ENCODE measurements around the gene MST1R.
A peak's percentile ranks its signal among the peaks of the same experiment; 100 is the strongest.
"Not testable (repeated sequence)": the region's sequence is repeated elsewhere in the genome, so short reads cannot be mapped to it uniquely, and the experiment has no call there.

MST1R gene

DNA sequence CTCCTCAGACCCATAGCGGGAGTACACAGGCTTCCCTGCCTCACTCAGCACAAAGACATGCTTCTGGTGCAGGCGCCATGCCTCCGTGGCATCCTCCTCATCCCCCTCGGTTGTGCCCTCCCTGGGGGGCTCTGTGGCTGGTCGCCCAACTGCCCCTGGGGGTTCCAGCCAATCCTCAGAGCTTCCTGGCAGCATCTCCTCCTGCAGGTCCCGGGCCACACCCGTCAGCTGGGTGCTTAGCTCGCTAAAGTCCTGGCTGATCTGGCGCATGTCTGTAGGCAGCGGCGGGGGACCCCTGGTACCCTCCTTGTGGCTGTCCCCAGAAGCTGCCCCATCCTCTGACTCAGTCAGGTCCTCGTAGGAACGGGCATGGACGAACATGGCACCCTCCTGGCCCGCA is 7.9 kb upstream of the MST1R start:
- DNase-seq (ENCODE audit: low read depth in 2 of 2): no peak

DNA sequence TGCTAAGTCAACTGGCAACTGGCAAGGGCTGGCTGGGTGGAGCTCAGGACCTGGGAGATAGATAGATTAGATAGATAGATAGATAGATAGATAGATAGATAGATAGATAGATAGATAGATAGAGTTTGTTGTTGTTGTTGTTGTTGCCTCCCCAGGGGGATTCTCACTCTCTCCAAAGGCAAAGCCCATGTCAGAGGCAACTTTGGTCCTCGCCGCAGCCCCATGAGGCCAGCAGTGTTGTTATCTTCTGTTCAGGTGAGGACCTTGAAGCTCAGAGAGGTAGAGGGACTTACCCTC is 7.4 kb upstream of the MST1R start:
- DNase-seq (ENCODE audit: low read depth in 2 of 2): no peak

DNA sequence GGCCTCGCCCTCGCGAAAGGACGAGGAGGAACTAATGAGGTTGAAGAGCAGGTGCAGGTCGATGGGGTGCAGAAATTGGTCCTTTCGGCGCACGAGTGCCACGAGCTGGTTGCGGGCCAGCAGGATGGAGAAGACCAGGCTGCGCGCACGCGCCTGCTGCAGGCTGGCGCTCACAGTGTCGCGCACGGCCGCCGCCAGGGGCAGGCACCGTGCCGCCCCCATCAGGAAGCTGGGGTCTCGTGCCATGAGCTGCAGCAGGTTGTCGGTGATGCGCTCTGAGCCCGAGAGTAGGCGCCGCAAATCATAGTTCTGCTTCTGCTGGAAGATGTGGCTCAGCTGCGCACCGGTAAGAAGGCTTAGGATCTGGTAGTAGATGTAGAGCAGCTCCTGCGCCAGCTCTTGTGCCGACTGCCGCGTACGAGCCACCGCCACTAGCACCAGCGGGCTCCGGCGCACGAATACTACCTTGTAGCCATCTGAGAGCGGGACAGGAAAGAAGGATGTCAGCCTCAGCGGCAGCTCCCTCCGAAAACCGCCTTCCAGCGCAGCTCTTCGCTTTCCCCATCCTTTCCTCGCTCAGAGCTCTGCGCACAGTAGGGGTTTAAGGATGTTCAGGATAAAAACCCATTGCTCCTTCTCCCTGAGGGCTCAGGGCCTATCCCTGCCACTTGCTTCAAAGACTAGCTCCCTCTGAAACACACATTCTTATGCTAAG is 6.9 kb upstream of the MST1R start:
- DNase-seq (ENCODE audit: low read depth in 2 of 2): no peak

DNA sequence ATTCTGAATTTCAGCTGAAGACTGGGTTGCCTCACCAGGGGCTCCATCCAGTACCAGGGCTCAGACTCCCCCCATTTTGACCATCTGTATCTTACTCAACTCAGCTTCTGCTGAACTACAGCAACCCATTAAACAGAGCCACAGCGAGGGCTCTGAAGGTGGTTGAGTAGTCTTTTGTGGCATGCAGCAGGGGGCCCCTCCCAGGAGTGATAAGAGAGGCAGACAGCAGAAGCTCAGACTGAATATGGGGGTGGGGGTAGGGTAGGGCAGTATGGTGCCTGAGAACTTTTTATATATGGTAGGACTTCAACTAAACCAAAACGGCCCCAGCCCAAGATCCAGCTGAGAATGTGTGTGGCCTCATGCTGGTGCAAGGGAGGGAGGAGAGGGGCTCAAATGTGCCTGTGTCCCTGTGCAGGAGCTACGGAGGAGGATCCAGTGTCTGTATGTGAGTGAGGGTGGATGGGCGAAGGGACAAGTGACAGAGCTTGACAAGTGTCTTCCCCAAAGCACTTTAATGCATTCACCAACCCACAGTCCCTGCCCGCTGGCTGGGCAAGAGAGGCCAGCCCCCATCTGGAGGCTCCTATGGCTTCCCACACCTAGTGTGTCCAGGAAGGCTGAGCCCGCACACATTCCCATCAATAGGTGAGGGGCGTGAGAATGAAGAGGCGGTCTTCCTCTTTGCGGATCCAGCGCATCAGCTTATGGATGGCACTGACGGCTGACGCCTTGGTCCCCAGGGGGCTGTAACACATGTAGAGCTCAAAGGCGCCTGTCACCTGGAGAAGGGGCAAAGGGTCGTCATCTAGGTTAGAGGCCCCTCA is 4.9 kb upstream of the MST1R start:
- no peak for DNase-seq (ENCODE audit: low read depth in 2 of 2)

DNA sequence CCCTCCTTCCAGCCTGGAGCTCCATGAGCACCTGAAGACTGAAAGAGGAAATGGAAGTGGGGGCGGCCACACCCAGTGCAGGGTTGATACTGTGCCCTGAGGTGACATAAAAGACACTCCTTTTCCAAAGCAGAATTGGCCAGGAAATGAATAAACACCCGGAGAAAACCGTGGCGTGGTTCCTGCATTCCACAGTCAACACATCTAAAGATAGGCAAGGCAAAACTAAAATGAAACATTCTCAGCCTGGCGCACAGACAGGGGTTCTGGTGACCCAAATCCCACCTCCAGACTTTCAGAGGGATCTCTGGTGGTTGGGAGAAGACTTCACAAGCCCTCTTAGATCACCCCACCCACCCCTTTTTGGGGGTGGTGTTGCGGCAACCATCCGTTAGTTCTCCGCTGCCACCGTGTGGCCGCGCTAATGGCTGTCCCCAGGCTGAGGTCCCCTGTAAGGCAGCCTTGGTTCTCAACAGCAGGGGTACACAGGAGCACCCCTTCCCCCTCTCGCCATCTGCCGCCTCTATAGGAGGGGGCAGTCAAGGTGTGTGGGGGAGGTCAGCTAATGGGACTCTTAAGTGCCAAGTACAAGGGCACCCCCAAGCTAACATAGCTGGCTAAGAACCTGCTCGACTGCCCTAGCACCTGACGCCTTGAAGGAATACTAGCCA is 2.5 kb upstream of the MST1R start:
- DNase-seq (ENCODE audit: low read depth in 2 of 2): peak; percentile 13 to 31

DNA sequence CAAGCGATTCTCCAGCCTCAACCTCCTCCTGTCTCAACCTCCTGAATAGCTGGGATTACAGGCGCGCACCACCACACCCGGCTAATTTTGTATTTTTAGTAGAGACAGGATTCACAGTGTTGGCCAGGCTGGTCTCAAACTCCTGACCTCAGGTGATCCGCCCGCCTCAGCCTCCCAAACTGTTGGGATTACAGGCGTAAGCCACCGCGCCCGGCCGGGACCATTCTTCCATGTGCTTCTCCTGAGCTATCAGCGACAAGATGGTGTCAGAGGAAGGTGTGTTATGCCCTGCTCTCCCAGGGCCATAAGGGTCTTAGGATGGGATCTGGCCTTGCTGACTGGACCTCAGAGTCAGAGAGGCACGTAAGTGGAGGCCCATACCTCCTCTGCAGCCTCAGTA is 775 bp upstream of the MST1R start:
- DNase-seq (ENCODE audit: low read depth in 2 of 2): not testable (repeated sequence)

DNA sequence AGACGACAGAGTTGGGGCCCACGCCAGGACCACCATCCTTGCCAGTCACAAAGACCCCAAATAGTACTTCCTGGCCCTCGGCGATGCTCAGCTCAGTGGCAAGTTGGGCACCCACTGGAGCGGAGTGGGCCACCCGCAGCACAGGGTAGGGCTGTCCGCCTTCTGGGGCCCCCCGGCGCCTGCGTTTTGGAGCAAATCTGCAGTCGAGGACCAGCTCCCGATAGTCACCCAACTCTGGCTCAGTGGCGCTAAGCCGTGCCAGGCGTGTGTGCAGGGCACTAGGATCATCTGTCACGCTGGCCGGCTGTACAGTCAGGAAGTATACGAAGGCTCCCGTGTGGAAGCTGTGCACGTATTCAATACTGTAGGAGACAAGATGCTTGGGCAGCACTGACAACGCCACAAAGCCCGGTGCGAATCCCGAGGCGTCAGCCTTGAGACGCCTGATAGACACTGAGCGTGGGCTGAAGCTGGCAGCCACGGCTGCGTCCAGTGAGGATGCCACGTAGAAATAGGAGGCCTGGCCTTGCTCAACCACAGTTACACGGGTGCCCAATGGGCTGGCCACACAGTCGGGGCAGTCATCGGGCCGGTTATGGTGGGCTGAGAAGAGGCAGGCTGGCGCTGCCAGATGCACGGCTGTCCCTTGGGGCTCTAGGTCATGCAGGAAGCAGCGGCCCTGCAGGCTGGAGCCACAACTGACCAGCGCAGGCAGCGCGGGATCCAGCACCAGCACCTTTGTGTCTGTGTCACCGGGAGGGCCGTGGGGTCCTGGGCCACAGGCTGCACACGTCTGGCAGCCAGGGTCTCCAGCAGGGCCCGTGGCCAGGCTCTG is 945 bp downstream of the MST1R start:
- no peak for DNase-seq (ENCODE audit: low read depth in 2 of 2)

DNA sequence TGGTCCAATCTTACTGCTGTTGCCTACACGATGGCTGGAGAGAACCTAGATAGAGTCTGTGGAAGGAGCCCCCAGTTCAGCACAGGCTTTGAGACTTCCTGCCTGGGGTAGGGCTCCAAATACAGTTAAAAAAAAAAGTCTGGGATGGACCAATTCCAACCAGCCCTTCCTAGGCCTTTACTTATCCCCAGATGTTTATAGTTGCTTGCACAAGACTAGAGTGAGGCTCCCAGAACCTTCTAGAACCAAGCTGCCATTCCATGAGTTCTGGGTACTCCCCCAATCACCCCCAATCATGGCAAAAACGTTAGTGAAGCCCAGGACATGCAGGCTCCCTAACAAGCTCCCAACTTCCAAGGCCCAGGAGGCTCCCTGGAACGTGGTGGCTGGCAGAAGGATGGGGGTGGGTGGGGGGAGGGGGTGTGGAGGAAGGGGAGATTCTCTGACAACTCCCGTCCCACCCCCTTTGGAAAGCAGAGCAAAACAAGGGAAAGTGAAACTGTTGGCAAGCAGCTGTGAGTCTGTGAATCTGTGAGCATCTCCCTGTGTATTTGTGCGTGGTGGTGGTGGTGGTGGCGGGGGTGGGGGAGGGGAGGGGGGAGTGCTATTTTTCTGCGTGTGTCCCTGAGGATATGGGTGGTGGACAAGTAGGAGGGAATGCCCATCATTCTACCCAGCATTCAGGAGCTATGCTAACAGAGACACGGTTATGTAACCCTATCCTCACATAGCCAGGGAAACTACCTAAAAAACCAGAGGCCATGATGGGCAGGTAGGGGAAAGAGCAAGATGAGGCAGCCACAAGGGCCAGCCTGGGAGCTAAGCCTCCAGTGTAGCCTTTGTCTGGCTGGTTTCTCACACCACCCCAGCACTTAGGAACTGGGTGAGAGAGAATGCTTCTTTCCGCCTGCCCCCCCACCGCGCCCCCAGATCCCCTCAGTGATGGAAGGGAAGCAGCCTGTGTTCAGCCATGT is 2.0 kb downstream of the MST1R start:
- no peak for DNase-seq (ENCODE audit: low read depth in 2 of 2)

DNA sequence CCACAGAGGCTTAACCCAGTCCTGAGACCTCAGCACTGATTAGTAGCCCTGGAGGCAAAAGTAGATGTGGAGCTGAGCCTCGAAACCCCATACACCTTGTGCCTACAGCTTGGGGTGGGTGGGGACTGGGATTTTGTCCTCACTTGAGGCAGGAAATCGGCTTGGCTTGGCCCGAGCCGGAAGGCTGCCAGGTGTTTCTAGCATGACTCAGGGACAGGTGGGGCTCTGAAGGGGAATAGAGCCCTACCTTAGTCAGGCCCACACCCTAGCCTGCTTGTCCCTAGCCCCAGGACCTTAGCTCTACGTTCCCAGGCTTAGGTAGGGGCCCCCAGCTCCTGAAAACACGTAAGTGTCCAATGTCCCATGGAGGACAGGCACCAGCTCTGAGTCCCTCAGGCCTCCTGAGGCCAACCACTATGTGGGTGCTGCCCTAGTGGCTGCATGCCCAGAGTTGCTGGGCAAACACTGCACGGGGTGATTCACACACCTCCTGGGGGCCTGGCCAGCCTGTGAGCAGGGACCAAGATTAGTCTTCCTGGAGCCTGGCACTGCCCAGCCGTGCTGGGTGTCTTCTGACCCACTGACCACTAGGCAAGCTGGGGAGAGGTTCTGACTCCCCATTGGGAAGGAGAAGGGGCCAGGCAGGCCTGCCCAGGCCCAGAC is 3.1 kb downstream of the MST1R start:
- DNase-seq (ENCODE audit: low read depth in 2 of 2): no peak

DNA sequence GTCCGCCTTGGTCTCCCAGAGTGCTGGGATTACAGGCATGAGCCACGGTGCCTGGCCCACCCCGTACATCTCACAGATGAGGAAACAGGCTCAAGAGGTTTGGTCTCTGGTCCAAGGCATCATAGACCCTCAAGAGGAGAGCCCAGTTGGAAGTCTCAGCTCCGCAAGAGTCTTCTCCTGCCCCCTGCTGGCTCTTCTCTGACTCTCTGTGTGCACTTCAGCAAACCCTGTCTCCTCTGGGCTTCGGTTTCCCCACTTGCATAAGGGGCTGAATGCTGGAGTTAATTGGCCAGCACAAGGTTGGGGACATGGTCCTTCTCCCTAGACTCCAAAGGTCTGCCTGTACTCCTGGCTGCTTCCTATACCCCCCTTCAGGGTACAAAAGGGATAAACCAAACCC is 3.9 kb downstream of the MST1R start:
- no peak for DNase-seq (ENCODE audit: low read depth in 2 of 2)

DNA sequence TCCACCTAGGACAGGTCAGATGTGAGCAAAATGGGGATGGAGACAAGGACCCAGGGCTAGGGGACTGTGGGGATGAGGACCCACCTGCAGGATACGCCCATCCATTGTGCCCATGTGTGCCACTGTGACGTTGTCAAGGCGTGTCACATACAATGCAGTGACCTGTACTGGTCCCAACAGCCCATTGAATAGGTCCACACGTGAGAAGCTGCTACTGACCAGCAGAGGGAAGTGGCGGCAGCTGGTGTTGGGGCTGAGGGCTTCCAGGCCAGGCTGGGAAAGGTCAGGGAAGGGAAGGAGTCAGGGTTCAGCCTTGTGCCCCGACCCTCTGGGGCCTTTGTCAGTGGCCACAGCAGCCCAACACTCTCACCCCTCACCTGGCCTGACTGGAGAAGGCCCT is 4.7 kb downstream of the MST1R start:
- no peak for DNase-seq (ENCODE audit: low read depth in 2 of 2)

DNA sequence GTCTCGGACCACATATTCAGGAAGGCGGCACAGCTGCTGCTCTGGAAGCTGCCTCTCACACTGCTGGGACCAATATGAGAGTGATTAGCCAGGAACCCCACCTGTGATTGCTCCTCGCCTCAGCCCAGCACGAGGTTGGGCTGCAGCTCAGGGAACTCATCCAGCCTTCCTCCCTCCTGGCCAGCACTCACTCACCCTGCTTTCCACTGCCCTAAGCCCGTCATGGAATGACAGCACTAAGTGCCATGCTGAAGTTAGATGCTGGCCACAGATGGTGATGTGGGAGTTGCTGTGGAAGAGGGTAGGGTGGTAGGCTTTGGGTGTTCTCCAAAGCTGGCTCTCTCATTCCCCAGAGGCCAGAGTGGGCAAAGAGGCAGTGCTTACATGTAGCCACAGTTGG is 7.3 kb downstream of the MST1R start:
- no peak for DNase-seq (ENCODE audit: low read depth in 2 of 2)

DNA sequence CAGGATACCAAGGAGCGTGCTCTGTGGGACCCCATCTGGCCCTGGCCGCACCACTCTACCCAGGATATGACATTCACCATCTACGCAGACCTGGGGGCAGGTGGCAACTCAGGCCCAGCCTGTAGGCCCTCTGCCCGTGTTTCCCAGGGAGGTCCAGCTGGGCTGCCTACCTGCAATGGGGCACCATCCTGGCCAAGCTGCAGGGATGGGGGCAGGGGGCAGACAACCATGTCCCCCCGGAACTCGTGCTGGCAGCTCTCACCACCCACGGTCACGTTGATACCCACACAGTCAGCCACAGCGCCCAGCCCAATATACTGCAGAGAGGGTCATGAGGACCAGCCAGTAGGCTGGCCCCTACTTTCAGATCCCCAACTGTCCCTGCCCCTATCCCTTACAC is 7.9 kb downstream of the MST1R start:
- no peak for DNase-seq (ENCODE audit: low read depth in 2 of 2)

DNA sequence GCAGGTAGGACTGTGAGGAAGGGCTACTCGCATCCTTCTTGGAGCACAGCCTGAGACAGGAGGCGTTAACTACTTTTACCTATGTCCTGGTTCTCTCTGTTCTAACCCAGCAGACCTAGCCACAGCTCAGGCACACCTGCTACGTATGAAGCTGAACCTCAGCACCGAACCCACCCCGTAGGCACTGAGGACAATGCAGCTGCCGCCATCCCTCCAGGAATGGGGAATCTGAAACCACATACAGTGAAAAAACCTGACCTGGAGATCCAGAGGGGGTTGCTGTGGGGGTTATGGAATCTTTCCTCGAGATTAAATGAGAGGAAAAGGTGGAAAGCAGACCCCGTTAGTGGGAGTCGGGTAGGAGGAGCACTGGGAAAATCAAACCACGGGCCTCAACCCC is 14.4 kb downstream of the MST1R start:
- DNase-seq (ENCODE audit: low read depth in 2 of 2): no peak

DNA sequence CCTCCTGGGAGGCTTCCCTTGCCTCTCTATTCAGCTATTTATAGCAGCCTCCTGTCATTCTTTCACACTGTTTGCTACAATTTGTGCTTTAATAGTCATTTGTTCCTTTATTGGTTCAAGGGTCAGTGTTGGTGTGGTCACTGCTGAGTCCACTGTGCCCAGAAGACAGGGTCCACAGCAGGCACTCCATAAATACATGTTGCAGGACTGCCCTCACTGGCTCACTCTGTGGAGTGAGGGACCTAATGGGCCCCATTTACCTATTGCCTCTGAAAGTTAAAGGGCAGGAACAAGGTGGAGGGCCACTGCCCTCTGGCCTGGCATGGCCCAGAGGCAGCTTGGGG is 16.8 kb downstream of the MST1R start:
- DNase-seq (ENCODE audit: low read depth in 2 of 2): no peak

DNA sequence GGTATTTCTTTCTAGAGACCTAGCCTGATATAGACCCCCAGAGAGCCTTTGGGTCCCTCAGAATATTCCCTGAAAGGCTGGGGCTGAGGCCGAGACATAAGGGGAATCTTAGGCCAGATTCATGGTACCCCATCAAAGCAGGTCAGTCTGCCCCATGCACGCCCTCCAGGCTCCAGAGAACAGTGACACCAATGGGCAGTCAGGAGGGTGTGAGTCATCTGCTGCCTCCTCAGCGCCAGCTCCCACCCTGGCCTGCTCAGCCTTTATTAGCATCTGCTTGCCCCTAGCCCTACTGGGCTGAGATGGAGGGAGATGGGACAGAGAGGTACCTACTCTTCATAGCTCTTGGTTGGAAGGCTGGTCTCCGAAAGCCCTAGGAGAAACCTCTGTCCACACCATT is 19.7 kb downstream of the MST1R start:
- DNase-seq (ENCODE audit: low read depth in 2 of 2): no peak

DNA sequence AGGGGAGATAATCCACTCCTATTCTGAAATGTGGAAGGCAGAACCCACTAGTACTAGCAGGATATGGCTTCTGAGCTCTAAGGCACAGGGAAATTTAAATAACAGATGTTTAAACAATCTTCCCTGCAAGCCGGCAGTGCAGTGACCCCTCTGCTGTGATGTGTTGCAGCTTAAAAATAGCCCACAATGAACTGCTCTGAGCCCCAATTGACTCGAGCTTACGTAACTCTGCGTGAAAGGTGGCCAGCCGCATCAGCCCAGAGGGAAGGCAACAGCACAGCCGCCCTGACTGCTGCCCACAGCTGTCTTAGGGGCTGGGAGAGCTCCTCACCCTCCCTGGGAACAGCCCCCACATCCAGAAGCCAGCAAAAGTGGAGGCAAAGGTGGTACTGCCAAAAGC is 21.5 kb downstream of the MST1R start:
- DNase-seq (ENCODE audit: low read depth in 2 of 2): no peak

DNA sequence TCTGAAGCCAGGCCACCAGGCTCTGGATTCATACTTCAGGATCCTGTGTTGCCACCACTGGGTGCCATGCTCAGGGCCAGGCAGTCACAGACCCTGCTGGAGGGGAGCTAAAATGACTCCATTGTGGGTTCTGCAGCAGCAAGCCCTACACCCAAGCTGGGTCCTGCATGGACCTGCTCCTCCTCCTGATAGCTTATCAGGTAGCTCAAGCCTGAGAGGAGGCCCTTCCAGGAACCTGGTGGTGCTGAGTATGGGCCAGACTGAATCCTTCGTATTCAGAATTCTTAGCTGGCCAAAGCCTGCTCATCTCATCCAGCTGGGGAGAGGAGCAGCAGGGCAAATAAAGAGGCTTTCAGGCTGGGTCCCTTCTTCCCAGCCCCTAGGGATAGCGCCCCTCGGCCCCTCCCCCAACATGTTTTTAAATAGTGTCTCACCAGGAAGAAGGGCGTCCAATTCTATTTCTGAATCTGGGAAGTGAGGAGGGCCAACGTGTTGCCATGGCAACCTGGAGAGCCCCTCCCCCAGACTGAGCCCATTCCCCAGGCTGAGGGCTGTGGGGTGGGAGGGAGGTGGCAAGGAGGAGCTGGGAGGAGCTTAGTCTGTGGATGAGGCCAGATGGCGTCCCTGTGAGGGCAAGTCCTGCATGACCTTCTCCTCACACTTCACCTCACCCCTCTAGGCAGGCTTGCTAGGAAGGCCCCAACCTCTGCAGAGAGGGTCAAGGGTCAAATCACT is 22.9 kb downstream of the MST1R start:
- DNase-seq (ENCODE audit: low read depth in 2 of 2): no peak

DNA sequence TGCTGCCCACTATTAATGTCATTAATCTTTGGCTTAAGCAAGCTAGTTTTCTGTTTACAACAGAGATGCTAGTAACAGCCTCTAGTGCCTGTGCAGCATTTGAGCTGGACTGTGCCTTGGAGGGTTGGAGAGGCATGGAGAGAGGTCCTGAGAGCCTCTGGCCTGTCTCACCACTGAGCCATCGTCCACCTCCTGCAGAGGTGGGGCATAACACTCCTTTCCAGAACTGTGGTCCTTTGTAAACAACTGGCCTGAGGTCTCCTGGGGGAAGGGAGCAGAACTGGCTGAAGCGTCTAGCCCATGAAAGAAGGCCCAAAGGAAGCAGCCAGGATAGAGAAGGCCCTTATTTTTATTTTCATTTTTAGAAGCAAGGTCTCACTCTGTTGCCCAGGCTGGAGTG is 24.0 kb downstream of the MST1R start:
- no peak for DNase-seq (ENCODE audit: low read depth in 2 of 2)

DNA sequence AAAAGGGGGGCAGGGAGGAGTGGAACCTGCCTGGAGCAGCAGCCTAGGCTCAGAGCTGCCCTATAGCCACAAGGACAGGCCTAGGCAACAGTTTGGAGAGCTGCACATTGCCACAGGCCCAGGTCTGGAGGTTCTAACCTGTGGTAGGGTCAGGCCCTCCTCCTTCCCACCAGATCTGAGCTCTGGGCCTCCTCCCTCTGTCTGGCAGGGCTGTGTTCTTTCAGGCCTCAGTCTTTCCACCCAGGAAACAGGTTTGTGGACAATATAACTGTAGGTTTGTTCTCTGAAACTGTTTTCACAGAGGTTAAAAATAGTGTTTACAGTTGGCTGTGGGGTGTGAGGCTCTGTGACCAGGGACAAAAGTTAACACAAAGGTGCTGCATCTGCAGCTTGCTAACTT is 25.0 kb downstream of the MST1R start:
- no peak for DNase-seq (ENCODE audit: low read depth in 2 of 2)

Data from activated CD4-positive, alpha-beta T cell treated with anti-CD3 and anti-CD28 coated beads for 24 hours (primary cell).